Left kidney (tissue), 2 donors: ENCODE measurements around the gene PITPNC1. TPM values are rescaled to one million over a fixed set of nuclear protein-coding genes. Genes with fewer than 3 reads are reported as not detected.
"Not testable (repeated sequence)": the region's sequence is repeated elsewhere in the genome, so short reads cannot be mapped to it uniquely, and the experiment has no call there.

Experiments used
- DNase-seq: peaks from one replicate; pipeline ENCODE4 v3.0.0-alpha.2; 2013
- polyA plus RNA-seq: library from polyadenylated mRNA; unstranded; fragments of 120-200 nt; gene quantifications from one replicate; pipeline ENCODE4 v1.2.1, GENCODE V29; 2013; ENCODE audit not compliant: insufficient read length

PITPNC1 gene
- polyA plus RNA-seq, 1 donor, result 22.3 TPM

DNA sequence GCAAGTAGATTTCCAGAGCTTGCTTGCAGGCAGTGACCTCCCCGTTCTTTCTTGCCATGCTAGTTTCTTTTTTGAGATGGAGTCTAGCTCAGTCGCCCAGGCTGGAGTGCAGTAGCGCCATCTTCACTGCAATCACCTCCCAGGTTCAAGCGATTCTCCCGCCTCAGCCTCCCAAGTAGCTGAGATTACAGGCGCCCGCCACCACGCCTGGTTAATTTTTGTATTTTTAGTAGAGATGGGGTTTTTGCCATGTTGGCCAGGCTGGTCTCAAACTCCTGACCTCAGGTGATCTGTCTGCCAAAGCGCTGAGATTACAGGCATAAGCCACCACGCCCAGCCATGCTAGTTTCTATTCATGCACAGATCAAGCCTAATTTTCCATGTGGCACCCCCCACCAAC is 139.5 kb downstream of the PITPNC1 start:
- not testable (repeated sequence) for DNase-seq

DNA sequence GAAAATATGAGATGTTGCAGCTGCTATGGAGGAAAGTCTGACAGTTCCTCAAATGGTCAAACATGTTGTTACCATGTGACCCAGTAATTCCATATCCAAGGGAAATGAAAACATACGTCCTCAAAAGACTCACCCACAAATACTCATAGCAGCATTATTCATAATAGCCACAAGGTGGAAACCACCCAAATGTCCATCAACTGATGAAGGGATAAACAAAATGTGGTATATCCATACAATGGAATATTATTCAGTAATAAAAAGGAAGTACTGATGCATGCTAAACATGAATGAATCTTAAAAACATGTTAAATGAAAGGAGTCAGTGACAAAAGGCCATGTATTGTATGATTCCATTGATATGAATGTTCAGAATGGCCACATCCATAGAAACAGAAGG is 140.2 kb downstream of the PITPNC1 start:
- DNase-seq, result no peak

DNA sequence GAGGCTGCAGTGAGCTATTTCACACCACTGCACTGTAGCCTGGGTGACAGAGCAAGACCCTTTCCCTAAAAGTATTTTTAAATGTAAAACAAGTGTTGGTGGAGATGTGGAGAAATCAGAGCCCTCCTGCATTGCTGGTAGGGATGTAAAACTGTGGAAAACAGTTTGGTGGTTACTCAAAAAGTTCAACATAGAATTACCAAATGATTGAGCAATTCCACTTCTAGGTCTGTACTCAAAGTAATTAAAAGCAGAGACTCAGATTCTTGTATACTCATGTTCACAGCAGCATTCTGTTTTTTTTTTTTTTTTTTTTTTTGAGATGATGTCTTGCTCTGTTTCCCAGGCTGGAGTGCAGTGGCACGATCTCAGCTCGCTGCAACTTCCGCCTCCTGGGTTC is 141.8 kb downstream of the PITPNC1 start:
- DNase-seq, result no peak

DNA sequence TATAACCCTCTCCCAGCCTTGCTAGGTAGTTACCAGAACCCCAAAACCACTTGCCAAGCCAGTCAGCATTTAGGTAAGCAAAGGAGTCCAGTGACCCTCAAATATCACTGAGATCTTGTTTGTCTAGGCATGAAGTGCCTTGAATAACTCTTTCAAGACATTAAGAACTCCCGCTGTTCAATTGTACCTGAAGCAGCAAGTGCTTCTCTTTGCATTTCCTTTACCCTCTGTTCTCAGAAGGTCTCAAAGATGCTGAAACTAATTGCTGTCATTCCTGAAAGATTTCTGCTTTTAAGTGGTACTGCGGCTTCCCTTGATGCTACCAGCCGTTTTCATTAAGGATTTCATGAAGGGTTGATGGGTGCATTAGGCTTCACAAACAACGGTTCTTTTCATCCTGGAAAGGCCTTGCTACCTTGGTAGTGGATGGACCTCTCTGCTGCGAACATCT is 142.7 kb downstream of the PITPNC1 start:
- DNase-seq, result no peak

DNA sequence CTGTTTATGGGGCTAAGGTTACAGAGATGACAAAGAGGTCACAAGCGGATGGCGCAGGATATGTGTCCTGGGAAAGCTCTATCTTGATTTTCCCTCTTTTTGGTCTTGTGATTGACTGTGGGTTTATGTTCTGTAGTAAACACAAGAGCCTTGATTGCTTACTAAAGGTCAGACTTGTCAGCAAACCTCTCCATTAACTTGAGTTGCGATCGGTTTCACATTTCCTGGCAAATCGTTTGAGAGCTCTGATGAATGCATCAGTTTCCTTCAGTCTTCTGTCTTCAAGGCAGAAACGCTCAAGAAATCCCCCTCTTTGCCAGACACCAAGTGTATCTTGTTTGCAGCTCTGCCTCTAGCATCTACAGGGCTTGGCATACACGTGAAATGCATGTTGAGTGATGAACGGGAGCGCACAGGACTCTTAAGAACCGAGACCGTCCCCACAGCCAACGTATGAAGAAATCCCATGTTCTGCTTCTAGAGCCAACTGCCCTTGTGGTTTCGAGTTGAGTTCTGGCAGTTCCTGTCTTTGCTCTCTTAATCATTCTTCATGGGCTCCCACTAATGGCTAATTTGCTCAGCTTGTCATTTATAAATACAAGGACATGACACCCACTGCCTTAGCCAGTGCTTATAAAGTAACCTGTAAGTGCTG is 143.3 kb downstream of the PITPNC1 start:
- DNase-seq, result peak; percentile 59

DNA sequence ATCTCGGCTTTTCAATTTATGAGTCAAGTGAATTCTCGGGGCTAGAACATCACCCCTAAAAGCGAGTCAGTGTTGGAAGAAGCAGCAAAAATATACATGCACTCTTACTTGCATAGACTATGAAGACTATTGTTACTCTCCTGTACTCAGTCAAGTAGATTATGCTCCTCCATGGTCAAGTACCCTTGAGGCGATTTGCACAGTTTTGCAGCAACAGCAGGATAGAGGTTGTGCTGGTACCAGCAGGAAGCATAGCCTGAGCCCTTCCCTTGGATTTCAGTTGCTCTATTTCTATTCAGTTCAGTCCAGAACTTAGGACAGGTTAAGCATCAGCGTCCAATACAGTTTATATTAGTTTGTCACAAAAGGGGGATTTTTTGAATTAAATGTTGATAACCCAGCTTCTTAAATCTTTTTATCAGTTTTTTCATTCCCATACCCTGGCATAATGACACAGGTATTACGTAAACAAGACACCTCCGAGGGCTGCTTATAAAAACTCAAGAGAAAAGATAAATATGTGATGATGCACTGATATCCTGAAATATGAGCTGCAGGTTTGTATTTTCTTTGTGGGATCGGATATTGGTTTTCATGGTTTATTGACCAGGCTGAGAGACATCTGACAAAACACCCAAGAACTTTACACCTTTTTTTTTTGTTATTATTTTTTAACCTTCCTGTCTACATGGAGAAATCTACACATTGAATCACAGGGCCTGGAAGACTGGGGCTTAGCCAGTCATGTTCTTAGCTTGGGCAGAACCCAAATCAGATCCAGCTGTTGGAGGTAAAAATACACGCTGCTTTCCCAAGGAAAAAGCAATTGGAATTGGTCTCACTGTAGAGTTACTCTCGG is 144.1 kb downstream of the PITPNC1 start:
- DNase-seq, result no peak

DNA sequence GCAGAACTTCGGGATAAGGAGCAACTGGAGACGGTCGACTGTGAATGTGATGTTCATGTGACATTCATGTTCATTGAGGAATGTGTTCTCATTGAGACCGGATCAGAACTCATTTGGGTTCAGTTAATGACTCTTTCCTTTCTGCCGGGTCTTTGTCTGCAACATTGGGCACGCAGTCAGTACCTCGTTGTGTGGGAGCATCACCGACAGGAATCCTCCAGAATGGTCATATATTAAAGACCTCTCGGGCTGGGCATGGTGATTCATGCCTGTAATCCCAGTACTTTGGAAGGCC is 144.6 kb downstream of the PITPNC1 start:
- DNase-seq, result no peak

DNA sequence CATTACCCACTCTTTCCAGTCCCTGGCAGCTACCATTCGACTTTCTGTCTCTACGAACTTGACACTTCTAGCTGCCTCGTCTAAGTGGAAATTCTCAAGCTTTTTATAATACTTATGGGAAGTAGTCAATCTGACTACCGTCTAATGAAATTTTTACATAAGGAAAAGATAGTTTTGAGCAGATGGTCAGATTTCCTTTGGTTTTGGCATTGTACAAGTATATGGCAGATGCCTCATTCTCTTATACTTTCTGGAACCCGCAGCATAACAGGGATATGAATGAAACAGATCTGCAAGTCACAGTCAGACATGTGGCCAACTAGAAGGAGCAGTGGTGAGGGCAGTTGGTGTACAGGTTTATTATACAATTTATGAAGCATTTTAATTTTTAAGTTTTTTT is 146.0 kb downstream of the PITPNC1 start:
- no peak for DNase-seq

DNA sequence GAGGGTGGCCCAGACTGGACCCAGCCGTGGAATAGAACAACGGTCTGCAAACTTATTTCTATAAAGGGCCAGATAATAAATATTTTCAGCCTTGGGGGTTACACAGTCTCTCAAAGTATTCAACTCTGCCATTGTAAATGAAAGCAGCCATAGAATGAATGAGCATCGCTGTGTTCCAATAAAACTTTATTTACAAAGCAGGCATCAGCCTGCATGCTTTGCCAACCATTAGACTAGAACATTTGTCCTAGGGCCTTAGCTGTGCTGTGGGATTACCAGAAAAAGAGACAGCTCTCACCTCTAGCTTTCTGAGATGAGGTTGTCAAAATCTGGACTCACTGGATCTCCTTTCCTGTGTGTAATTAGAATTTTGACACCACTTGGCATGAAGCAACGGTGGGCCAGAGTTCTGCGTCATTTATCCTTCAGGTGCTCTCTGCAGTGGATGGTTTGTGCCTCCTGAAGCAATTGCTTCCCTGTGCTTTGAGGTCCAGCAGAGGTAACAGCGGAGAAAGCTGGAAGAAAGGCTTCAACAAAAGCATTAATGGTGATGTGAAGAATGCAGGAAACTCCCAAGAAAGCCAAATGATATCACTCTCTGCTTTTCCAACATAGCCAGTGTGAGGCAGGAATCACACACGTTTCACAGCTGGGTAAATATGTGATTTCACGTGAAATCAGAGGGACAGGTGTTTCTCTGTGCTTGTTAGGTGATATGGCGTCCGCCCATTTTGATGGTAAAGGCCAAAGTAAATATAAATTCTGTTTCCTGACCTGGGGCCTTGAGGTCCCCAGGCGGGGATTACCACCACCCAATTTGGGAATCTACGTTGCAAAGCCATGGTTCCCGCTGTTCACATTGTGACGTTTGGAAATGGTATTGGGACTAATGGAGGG is 148.4 kb downstream of the PITPNC1 start:
- DNase-seq, result no peak

DNA sequence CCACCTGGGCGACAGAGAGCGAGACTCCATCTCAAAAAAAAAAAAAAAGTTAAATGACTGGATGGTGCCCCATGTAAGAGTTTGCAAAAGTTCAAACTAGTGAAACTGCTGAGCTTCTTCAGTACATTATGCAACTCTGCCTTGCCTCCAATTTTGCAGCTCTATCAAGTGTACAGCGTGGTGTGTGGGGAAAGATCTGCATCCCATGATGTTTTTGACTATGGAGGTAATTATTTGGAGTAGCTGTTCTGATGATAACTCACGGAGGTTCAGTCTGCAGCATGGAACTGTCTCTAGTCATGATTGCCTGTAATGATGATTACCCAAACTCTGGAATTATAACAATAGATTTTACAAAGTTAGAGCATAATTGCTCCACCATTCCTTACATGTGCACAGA is 149.6 kb downstream of the PITPNC1 start:
- no peak for DNase-seq

DNA sequence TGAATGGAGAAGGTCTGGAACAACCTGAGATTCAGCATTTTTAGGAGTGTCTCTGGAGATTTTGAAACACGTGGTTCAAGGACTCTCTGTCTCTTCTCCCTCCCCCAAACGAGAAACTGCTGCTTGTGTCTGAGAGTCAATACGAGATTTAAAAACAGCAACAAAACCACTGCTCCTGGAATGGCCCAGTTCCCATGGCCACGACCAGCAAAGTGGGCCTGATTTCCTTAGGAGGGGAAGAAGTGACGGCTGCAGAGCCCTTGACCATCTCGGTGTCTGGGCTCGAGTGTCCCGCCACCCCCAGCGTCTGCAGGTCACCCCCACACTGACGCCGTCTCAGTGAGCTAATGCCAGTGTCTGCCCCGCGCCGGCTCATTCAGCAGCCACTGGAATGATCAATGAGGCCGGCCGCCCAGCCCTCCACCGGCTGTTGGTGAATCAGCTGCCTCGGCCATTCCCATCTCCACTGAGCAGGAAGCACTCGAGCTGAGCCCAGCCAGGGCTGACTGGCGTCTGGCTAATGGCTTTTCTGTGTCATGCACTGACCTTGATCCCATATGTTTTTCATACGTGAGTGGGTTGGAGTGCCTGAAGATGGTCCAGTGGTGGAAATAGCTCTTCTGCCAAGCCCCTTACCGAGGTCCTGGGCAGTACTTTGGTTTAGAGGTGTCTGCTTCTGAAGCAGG is 151.8 kb downstream of the PITPNC1 start:
- DNase-seq, result peak; percentile 75

DNA sequence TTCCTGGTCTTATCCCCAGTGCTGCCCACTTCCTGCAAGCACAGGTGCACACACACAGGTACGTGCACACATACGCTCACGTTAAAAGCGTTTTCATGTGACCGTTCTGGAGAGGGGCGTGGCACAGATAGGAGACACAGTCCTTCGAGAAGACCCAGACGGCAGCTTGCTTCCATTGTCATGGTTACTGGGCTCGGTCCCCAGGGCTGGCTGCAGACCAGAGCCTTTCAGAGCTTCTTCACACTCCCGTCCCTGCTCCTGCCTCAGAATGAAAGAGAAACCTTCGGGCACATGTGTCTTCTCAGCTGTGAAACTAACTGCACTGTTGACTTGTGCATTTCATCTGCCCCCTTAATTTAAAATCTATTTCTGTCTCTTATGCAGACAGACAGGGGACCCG is 154.2 kb downstream of the PITPNC1 start:
- DNase-seq, result no peak

DNA sequence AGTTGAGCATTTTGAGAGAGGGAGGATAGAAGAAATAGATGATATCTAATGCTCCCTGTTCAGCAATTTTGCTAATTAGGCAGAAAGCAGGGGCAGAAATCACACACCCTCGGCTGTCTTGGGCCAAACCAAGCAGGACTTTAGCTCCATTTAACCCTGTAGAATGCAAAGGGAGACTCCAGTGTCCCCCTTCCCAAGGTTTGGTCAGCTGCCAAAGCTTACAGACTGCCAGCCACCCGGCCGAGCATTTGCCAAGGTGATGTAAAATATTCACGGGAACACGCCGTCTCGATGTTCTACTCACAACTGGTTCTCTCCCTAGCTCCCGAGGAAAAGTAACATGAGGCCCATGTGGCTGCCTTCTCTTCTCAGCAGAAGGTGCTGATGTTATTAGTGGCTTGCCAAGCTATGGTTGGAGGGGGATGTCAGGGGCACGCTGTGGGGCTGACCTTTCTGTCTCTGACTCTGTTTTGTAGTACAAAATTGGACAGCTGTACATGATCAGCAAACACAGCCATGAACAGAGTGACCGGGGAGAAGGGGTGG is 155.3 kb downstream of the PITPNC1 start:
- no peak for DNase-seq

DNA sequence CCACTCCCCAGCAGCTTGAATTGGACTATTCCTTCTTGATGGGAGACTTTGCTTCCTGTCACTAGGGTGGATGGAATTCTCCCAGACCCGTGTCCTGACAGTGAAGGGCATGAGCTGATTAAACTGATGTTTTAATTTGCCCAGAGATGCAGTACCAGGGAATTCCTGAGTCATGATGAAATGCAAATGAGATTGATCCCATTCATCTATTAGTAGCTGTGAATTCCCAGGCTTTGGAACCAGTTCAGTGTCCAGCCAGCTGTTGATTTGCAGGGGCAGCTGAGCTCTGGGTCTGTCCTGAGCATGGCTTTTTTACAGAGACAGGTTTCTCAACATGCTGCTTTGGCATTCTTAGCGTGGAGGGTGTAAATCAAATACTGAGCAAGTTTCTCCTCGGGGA is 157.9 kb downstream of the PITPNC1 start:
- DNase-seq, result no peak

DNA sequence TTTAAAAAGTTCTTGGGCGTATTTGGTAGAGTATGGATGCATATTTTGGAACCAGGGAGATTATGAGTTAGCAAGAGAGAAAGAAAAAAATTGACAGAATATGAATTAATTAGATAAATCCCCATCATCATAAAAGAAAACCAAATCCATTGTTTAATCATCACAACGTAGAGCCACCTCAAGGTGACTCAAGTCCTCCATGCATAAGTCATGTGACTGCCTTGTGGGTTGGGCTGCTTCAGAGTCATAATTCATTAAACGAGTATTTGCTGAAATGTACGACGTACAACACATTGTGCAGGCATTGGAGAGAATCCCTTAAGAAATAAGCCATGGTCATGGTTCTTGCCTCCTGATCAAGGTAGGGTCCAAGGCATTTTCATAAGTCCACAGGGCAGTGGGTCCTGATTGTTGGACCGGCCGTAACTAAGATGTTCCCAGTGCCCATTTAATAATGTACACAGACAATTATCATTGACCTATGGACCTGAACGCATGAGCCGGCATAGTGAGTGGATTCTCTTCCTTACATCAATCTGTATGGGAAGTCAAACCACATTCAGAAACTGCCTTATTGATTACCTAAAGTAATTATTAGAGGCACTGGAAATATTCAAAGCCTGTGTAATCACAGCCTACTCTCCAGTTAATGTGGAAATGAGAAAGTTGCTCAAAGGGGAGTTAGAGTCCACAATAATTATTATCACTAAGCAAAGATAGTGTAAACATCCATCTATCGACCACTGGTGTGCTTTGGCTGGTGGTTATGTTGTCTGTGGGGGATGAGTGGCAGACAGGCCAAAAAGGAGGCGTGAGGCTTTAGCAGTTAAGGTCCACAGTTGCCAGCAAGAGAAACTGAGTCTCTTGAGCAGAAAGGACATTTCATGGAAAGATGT is 165.4 kb downstream of the PITPNC1 start:
- DNase-seq, result no peak

DNA sequence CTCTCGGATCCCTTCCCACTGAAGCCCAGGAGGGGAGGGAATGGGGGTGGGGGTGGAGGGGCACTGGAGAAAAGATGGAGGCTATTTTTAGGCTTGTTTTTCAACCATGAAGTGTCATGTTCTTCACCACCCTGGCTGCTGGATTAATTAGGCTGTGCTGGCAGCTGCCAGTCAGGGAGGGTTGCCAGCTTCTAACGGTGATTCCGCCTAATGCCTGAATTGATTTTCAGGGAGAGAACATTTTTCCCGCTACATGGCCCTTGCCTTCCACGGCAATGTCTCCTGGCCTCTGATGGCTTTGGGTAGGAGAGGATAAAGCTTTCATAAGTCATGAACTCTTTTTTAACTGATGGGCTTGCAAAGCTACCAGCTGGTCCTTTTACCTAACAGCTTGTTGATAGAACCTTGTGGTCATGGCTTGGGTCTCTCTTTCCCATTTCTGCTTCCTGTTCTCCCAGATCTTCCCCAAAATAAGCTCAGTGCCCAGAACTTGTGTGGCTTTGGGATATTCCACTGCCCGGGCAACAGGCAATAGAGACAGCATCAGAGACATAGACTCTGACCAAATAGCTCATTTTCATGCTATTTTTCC is 167.4 kb downstream of the PITPNC1 start:
- no peak for DNase-seq

DNA sequence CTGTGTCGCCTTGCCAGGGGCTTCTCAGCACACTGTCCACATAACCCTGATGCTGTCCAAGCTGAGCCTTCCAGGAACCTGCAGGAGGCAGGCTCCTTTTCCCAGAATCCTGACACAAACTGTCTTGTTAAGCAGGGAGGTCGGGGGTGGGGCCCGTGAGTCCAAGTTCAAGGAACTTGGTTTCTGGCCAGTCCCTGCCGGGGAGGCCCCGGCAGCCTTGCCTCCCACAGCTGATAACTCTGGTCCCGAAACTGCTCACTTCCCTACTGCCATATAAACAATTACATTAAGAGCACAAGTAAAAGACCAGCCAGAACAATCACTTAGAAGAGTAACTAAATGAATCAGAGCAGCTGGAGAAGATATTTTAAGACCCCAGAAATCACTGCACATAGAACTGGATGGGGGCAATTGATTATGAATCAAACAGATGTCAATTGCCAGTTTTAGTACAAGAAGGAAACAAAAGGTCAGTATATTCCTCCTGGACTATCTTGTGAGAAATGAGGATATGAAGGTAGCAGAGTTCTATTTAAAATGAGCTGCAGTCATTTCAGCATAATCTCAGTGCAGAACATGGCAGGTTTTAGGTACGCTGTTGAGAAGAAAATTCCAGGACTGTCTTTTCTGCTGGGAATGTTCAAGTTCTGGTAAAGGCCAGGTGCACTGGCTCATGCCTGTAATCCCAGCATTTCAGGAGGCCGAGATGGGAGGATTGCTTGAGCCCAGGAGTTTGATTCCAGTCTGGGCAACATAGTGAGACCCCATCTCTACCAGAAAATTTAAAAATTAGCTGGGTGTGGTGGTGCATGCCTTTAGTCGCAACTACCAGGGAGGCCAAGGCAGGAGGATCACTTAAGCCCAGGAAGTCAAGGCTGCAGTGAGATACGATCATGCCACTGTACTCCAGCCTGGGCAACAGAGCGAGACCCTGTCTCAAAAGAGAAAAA is 169.8 kb downstream of the PITPNC1 start:
- no peak for DNase-seq

DNA sequence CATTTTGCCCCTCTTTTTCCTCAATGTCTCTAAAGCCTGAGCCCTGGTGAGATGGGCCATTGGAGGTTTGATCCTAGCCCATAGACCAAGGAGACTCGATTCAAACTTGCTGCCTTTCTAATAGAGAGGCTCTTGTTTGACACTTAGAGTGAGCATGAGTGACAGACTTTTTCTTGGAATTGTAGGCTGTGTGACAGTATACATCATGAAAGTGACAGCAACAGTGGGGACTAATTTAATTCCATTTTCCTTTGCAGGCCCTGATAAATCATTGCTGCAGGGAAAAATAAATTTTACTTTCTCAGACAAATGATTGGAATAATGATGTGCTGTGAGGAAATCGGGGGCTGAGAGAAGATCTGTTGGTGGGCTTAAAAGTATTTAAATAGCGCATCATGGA is 171.6 kb downstream of the PITPNC1 start:
- no peak for DNase-seq

DNA sequence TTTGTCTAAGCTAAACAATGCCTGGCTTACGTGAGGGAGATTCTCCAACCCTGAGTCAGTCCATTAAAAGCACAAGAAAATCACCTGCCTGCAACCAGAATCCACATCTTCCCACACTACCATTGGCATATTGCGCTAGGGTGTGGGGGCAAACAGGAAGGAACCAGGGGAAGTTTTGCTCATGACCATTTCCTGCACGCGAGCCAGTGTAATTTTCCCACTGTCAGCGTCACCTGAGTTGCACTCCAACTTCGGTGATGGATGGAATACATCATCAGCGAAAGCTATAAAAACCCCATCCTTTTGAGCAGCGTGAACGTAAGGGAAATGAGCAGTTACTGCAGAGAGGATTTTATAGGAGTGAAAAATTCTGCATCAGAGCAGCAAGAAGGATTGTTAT is 172.7 kb downstream of the PITPNC1 start:
- DNase-seq, result no peak
